ENCODE results near the gene TNFAIP1.

TNFAIP1 gene

DNA sequence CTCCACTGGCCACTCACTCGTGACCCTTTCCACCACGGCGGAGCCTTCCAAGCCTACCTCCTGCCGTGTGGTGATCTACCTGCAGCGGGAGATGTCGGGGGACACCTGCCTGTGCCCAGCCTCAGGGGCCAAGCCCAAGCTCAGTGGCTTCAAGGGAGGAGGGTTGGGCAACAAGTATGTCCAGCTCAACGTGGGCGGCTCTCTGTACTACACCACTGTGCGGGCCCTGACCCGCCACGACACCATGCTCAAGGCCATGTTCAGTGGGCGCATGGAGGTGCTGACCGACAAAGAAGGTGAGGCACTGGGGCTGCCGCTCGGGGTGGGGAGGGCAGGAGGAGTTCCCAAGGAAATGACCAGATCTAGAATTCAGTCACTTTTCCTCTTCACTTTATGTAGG lies 3.9 kb downstream of the TNFAIP1 start:
- in situ Hi-C loops (cut with MboI; ENCODE audit: low sequenced_read_pairs, unreplicated experiment): no loop called here
- no peak for DNase-seq (ENCODE audit: low spot score)

DNA sequence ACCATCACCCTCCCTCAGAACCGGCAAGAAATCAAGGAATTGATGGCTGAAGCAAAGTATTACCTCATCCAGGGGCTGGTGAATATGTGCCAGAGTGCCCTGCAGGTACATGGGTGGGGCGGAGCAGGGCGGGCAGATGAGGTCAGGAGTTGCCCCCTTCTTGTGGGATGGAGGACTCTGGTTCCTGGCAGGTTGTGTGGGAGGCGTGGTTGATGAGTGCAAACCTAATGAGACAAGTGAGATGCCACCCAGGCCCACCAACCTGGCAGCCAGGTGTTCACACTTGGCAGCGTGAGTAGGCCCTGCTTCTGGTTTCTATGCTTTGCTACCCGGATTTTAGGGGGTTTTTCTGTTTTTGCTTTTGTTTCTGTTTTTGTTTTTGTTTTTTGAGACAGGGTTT lies 4.8 kb downstream of the TNFAIP1 start:
- TF ChIP-seq, protein P1, sequence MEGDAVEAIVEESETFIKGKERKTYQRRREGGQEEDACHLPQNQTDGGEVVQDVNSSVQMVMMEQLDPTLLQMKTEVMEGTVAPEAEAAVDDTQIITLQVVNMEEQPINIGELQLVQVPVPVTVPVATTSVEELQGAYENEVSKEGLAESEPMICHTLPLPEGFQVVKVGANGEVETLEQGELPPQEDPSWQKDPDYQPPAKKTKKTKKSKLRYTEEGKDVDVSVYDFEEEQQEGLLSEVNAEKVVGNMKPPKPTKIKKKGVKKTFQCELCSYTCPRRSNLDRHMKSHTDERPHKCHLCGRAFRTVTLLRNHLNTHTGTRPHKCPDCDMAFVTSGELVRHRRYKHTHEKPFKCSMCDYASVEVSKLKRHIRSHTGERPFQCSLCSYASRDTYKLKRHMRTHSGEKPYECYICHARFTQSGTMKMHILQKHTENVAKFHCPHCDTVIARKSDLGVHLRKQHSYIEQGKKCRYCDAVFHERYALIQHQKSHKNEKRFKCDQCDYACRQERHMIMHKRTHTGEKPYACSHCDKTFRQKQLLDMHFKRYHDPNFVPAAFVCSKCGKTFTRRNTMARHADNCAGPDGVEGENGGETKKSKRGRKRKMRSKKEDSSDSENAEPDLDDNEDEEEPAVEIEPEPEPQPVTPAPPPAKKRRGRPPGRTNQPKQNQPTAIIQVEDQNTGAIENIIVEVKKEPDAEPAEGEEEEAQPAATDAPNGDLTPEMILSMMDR (IDR thresholded peaks at IDR 0.05; ENCODE audit: borderline replicate concordance, control extremely low read depth, extremely low read depth, insufficient read depth, missing control alignments): no peak
- DNase-seq (ENCODE audit: low spot score): no peak
- in situ Hi-C loops (cut with MboI; ENCODE audit: low sequenced_read_pairs, unreplicated experiment): no loop called here

More for the DNA sequence above, 3.9 kb downstream of the TNFAIP1 start:
- TF ChIP-seq, protein P1 (IDR thresholded peaks at IDR 0.05; ENCODE audit: borderline replicate concordance, control extremely low read depth, extremely low read depth, insufficient read depth, missing control alignments): no peak

DNA sequence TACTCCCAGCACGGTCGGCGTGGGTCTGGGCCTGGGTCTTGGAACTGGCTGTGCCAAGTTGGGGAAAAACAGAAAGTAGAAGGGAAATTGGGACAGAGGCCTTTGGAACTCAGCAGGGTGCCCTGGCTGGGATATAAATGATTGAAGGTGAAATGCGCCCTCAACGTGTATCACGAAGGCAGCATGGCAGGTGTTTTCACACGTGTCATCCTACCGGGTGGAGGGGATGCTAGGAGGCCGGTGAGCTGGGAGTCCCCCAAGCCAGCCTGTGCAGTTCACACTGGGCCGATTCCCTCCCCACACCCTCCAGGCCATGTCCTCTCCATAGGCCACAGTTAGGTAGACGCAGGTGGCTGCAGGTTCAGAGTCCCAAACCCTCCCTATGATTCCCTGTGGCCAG lies 6.0 kb downstream of the TNFAIP1 start:
- TF ChIP-seq, protein P1 (IDR thresholded peaks at IDR 0.05; ENCODE audit: borderline replicate concordance, control extremely low read depth, extremely low read depth, insufficient read depth, missing control alignments): no peak
- in situ Hi-C loops (cut with MboI; ENCODE audit: low sequenced_read_pairs, unreplicated experiment): no loop called here
- no peak for DNase-seq (ENCODE audit: low spot score)

DNA sequence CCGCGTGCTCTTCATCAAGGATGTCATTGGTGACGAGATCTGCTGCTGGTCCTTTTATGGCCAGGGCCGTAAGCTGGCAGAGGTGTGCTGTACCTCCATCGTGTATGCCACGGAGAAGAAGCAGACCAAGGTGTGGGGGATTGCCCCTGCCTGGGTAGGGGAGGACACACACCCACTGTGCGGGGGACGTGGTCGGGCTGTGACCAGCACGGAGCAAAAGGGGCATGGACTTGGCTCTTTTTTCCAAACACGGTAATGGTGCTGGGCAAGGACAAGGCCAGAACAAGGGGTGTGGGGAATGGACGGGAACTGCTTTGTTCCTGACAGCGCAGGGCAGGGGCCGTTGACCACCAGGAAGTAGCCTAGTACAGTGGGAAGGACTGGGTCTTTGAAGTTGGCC lies 6.8 kb downstream of the TNFAIP1 start:
- in situ Hi-C loops (cut with MboI; ENCODE audit: low sequenced_read_pairs, unreplicated experiment): no loop called here
- no peak for DNase-seq (ENCODE audit: low spot score)
- TF ChIP-seq, protein P1 (IDR thresholded peaks at IDR 0.05; ENCODE audit: borderline replicate concordance, control extremely low read depth, extremely low read depth, insufficient read depth, missing control alignments): no peak

DNA sequence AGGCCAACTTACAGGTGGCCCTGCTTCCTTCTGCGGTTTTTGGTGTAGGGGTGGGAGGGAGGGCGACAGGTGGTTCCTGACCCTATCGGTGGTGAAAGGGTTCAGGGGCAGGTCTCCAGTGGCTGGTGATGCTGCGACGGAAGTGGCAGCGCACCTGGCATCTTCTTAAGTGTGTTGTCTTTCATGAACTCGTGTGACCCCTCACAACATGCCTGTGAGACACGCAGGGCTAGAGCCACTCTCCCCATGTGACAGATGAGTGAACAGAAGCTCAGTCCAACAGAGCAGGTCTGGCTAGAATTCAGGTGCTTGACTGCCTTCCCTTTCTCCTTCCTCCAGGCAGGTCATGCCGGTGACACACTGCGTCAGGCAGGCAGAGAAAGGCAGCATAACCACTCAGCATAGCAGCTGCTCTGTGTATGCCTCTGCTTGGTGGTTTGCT lies 8.0 kb downstream of the TNFAIP1 start:
- no peak for DNase-seq (ENCODE audit: low spot score)

DNA sequence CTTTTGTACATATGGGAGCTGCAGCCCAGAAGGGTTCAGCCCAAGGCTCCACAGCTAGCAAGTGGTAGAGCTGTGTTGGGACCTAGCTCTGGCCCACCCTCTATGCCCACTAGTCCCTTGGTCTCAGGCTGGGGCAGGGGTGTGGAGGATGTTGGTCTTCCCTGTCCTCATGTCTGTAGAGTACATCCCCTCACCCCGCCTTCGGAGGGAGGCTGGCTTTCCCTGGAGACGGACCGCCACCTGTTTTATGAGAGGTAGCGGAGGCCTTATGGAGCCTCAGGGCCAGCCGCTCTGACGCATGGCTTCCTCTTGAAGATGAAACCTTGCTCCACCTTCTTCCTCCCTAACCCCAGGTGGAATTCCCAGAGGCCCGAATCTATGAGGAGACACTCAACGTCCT lies 8.4 kb downstream of the TNFAIP1 start:
- TF ChIP-seq, protein P1 (IDR thresholded peaks at IDR 0.05; ENCODE audit: borderline replicate concordance, control extremely low read depth, extremely low read depth, insufficient read depth, missing control alignments): no peak
- in situ Hi-C loops (cut with MboI; ENCODE audit: low sequenced_read_pairs, unreplicated experiment): no loop called here
- no peak for DNase-seq (ENCODE audit: low spot score)

More for the DNA sequence above, 8.0 kb downstream of the TNFAIP1 start:
- in situ Hi-C loops (cut with MboI; ENCODE audit: low sequenced_read_pairs, unreplicated experiment): no loop called here
- TF ChIP-seq, protein P1 (IDR thresholded peaks at IDR 0.05; ENCODE audit: borderline replicate concordance, control extremely low read depth, extremely low read depth, insufficient read depth, missing control alignments): no peak
